ENCODE measurements around the gene FAM151A. TPM values are rescaled to one million over a fixed set of nuclear protein-coding genes. Genes with fewer than 3 reads are reported as not detected.

FAM151A gene
- total RNA-seq, 2 donors from 2014 or later = 0.15 to 0.29 TPM

GRCh38 chr1:54567961-54568360, 55.4 kb downstream of the FAM151A start:
- intact Hi-C loops (cut with DNase I) = no loop called here
- ATAC-seq = peak in 1 of 2 donors; percentile 58
- DNase-seq = no peak

DNA sequence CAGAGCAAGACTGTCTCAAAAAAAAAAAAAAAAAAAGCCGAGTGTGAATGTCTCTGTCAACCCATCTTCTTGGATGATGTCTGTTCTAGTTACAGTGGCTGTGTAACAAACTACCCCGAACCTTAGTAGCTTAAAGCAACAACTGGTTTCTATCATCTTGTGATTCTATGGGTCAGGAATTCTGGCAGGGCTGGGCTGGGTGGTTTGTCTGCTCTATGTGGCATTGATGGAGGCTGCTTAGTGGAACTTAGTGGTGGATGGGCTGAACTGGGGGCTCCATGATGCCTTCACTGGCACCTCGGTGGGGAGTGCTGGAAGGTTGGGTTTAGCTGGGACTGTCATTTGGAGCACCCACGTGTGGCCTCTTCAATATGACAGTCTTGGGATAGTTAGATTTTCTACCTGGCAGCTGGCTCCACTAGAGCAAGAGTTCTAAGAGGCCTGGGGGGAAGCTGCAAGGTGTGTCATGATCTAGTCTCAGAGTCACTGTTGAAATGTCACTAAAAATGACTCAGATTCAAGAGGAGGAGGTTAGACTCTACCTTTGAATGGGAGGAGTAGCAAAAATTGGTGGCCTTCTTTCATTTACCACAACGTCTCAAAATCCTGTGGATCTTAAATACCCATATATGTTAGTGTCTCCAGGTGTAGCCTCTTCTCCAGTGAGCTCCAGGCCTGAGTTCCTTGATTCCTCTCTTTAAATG, 56.7 kb downstream of the FAM151A start:
- intact Hi-C loops (cut with DNase I) = no loop called here
- DNase-seq = no peak
- no peak for ATAC-seq

DNA sequence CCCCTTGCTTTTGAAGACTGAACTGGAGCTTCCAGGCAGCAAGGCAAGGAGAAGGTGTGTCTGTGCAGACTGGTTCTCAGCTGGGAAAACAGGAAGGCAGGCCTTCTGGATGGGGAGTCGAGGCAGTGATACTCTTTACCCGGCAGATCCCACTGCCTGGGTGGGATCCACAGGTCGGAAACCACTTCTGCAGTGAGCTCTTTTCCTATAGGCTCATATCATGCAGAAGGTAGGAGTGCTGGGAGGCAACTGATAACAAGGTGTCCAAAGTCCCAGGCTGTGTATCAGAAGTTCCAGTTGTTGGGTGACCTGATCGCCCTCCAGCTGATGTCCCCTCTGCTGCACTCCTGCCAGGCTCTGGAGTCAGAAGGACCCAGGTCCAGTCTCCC, 58.2 kb downstream of the FAM151A start:
- ATAC-seq = no peak
- DNase-seq = no peak
- intact Hi-C loops (cut with DNase I) = no loop called here

DNA sequence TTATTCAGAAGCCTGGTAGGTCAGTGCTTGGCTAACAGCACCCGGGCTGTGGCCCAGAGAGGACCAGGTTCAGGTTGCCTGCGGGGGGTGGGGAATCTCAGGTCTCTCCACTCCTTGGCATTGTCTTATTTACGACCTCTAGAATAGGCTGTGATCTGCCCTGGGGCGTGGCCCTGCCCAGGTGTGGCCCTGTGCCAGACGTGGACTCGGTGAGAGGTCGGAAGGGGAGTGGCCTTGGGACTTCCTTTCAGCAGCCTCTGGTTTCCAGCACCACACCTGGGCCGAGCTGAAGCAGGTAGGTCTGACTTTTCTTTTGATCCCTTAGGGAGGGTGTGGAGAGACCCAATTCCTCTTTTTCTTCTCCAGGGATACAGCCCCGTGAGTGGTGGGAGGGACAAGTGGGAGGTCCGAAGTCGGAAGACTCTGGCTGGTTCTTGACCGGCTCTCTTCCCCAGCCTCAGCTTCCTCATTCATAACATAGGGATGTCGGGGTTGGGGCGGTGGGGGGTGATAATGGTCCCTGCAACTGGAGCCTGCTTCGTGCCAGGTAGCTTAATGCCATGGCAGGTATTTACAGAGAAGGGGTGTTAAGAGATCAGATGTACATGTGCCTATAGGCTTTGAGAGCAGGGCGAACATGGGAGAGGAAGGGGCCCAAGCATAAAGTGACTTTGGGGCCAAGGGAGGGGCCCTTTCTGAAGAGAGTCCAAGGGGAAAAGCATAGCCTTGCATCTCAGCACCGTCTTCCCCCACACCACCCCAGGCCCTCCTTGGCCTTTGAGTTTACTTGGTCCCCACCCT, 58.8 kb downstream of the FAM151A start:
- DNase-seq = no peak
- ATAC-seq = no peak
- intact Hi-C loops (cut with DNase I) = no loop called here

DNA sequence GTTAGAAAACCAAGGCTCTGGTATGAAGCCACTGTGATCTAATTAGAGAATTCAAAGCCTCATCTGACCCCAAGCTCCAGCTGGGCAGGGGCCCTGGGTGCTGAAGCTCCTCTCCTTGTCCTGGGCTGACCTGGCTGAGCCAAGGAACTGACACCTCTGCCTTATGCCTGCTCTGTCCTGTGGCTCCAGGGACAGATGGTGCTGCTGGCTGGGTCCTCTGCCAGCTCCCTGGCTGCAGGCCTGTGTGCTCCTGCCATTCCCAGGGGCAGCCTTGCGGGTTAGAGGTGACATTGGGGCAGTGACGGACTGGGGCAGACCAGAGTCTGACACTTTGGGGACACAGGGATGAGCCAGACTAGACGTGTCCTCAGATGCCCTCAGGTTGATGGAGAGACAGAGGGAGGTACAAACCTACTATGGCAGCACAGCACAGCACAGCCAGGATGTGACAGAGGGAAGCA, 63.5 kb downstream of the FAM151A start:
- intact Hi-C loops (cut with DNase I) = no loop called here
- ATAC-seq (peak; percentile 95 to 96), DNase-seq (peak; percentile 72)

Other genes with a start within 250 kb of the FAM151A start
- 10 to 100 TPM; 23.9 to 45.1 TPM for gene SSBP3, start 217.1 kb downstream of the FAM151A start, total RNA-seq
- 10 to 100 TPM; 15.2 to 23.3 TPM for gene ACOT11, start 75.3 kb downstream of the FAM151A start, total RNA-seq
- gene MROH7, start 18.3 kb upstream of the FAM151A start, total RNA-seq = 1 to 10 TPM; 3.6 to 4.5 TPM
- 10 to 100 TPM; 11.0 to 16.0 TPM for gene TTC4, start 92.3 kb upstream of the FAM151A start, total RNA-seq
- gene PARS2, start 141.0 kb upstream of the FAM151A start, total RNA-seq = 1 to 10 TPM; 2.9 to 3.3 TPM
- gene TTC22, start 177.8 kb upstream of the FAM151A start, total RNA-seq = under 1 TPM; 0.31 to 0.47 TPM

All from left cardiac atrium (tissue), 4 donors.